ENCODE measurements around the gene ANKRD33.

Gene ANKRD33, protein sequence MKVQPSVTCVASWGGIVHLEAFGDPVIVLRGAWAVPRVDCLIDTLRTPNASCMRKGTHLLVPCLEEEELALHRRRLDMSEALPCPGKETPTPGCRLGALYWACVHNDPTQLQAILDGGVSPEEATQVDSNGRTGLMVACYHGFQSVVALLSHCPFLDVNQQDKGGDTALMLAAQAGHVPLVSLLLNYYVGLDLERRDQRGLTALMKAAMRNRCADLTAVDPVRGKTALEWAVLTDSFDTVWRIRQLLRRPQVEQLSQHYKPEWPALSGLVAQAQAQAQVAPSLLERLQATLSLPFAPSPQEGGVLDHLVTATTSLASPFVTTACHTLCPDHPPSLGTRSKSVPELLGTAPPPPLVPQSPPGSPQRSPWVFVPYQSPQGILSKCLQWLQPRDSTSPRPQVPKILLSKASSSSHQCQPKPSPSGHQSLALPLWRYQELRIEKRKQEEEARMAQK

GRCh38 chr12:51887476-51888315 is at the start of gene ANKRD33:
ANKRD33 (plus strand) TSS chr12:51888103; CDS start chr12:51888187, 84 bp downstream.
- DNase-seq = no peak

- DNase-seq = no peak
Measured at GRCh38 chr12:51838762-51839161, 49.1 kb upstream of the ANKRD33 start.

GRCh38 chr12:51839310-51839947 is 48.5 kb upstream of the ANKRD33 start:
- DNase-seq = no peak

- no peak for DNase-seq
Measured at GRCh38 chr12:51840966-51841365, 46.9 kb upstream of the ANKRD33 start.

- DNase-seq = no peak
Measured at GRCh38 chr12:51841727-51842126, 46.2 kb upstream of the ANKRD33 start.

DNA sequence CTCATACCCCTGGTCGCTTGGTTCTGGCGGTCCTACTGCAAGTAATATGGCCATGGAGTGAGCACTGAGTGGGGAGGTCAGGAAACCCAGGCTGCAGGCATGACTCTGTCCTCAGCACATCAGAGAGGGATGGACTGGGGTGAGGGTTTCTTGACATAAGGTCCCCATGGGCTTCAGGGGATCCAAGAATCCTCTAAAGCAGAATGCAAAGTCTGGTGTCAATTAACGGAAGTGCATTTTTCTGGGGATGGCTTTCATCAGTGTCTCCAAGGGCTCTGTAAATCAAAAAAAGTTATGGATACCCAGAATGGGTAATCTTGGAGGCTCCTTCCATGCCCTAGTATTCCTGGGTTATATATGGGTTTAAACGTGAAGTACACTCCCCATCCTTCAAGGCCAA is 43.0 kb upstream of the ANKRD33 start:
- no peak for DNase-seq

GRCh38 chr12:51845482-51845881 is 42.4 kb upstream of the ANKRD33 start:
- no peak for DNase-seq

DNA sequence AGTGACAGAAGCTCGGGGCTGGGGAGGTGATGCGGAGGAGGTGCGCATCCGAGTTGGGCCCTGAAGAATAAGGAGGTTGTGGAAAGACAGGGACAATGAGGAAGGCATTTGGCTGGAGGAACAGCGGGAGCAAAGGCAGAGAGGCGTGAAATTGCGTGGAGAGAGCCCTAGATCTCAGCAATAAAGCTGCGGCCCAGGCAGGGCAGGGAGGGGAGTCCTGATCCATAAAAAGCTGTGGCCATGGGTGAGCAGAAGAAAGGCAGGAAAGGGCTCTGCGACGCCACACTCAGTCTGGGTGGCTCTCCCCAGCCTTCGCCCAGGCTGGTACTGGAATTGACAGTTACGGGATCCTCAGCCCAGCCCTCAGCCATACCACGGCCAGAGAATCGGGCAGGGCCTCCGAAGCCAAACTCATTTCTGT is 41.6 kb upstream of the ANKRD33 start:
- no peak for DNase-seq

GRCh38 chr12:51846911-51847642 is 40.8 kb upstream of the ANKRD33 start:
- DNase-seq = no peak

DNA sequence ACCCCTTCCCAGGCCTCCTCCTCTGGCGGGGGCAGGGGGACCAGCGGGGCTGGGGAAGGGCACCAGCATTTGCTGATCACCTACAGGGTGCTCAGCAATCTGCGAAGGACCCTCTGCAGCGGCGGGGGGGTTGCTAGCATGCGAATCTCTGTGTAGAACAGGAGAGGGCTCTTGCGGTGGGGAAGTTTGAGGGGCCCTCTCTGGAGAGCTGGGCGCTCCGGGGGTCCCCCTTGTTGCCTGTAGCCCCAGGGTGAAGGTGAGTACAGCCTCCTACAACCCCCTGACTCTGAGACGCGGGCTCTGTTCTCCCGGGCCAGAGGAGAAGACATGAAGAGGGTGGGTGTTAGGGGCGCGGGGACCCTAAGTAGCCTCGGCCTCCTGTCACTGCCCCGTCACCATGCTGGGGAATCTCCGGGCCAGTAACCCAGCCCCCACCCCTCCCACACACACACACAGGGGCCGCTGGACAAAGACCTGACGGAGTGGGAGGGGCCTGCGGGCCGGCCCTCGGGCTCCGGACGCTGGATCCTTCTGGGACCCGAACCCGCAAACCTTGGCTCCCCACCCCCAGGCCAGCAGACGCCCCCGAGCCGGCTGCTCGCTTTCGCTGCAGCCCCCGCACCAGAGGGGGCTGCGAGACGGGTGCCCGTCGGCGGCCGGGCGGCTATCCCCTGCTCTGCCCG is 40.1 kb upstream of the ANKRD33 start:
- DNase-seq = no peak

GRCh38 chr12:51848326-51848727 is 39.6 kb upstream of the ANKRD33 start, which contains the start of gene FIGNL2:
FIGNL2 (minus strand) TSS chr12:51848718; CDS start chr12:51822413, 26,305 bp downstream.
- no peak for DNase-seq

- no peak for DNase-seq
Measured at GRCh38 chr12:51848841-51849735, 38.8 kb upstream of the ANKRD33 start.

DNA sequence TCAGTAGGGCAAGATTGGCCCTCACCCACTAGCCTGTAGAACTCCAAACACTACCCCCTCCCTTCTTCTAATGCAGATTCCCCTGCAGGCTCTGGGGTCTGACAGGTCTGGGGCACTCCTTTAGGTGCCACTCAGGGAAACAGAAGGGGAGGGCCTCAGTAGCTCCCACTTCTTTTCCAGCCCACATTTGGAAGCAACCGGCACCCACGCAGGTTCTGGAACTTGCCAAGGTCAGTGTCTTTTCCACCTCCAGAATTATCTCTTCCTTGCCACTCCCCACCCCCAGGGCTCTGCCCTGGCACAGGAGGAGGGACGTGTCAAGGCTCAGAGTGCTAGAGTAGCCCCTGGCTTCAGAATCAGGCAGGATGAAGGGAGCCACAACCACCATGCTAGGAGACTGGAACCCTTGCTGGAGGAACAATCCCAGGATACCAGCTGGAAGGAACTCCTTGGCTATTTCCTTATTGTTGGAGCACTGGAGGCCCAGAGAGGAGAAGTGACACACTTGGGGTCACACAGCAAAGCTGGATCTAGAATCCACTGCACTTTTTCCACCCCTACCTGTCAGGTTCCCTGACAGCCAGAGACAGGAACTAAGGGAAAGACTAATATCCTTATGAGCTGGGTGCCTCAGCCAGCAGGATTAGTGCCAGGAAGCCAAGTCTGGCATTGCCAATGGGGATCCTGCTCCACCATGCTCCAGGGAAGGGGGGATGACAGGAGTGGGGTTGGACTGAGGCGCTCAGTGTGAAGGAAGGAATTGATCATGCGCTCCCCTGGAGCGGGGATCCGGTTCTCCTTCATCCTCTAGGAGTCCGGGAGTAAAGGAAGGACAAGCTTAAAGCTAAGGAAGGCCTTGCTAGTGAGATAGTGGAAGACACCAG is 37.6 kb upstream of the ANKRD33 start:
- DNase-seq = no peak

- no peak for DNase-seq
Measured at GRCh38 chr12:51850965-51851299, 37.0 kb upstream of the ANKRD33 start.

GRCh38 chr12:51851413-51852124 is 36.3 kb upstream of the ANKRD33 start:
- DNase-seq = no peak

DNA sequence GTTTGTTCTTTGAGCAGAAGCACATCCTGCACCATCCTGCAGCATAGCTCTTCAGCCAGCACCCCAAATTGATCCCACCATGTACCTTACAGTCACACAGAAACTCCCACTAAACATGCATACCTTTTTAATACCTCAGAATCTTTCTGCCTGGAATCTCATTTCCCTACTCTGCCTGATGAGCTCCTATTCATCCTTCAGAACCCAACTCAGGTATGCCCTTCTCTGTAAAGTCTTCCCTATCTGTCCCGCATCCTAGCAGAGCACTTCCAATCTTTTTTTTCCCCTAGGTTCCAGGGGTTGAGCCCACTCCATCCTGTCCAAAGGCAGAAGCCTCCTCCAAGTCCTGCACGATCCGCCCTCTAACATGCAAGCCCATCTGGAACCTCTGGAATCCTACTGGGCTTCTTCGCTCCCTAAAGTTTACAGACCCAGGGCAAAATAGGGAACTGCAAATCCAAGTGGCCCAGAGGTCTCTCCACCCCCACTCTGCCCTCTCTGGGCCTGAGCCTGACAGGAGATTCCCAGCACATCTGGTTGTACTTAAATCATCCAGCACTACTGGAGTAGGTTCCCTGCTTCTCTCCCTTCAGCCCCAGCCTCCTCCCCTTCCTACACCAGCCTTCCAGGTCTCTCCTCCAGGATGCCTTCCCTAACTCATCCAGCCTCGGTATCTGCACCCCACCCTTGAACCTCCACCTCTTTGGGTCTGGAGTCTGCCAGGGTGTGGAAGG is 35.3 kb upstream of the ANKRD33 start:
- DNase-seq = no peak

DNA sequence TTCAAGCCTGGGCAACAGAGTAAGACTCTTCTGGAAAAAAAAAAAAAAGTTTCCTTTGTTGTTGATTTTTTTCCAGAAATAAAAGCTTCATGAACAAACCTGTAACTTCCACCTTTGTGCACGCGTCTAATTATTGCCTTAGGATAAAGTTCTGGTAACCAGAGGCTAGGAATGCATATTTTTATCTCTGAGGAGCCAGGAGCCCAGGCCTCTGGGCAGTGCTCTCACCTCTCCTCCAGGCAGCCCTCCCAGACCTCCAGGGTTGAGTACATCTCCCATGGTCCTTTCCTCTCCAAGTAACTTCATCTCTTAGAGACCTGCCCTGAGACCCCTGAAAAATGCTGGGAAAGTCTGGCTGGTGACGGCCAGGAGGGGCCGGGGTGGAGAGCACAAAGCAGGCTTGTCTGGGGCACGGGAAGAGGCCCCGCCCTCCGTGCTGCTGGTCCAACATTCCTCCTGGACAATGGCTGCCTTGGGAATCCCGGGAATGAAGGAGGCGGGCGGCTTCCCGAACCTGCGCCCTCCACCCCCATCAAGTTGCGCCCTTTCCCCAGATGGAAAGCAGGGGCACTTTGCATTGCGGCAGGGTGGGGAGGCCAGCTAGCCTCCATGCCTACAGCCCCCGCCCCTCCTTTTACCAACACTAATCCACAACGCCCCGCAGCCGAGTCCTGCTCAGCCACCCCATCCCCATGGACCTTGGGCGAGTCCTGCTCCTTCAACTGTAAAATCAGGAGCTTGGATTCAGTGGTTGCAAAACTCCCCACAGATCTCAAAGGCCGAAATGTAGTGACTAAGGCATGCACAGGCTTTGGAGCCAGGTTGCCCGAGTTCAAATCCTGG is 32.1 kb upstream of the ANKRD33 start:
- no peak for DNase-seq

DNA sequence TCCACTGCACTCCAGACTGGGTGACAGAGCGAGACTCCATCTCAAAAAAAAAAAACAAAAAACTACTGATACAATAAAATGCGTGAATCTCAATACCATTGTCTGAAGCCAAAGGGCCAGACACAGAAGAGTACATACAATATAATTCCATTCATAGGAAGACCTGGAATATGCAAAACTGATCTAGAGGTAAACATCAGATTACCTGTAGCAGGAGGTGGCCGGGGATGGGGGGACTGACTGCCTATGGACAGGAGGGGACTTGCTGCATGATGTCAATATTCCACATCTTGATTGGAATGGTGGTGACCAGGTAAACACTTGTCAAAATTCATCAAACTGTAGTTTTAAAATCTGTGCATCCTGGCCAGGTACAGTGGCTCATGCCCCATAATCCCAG is 26.9 kb upstream of the ANKRD33 start:
- DNase-seq = no peak
